ENCODE data around the gene AGBL3.
"Not testable (repeated sequence)": the region's sequence is repeated elsewhere in the genome, so short reads cannot be mapped to it uniquely, and the experiment has no call there.

AGBL3 gene

GRCh38 chr7:134966691-134967090 is 19.6 kb upstream of the AGBL3 start:
- no peak for DNase-seq

- DNase-seq: no peak
Measured at GRCh38 chr7:134968110-134968509, 18.2 kb upstream of the AGBL3 start.

- not testable (repeated sequence) for DNase-seq
Measured at GRCh38 chr7:134981645-134982044, 4.7 kb upstream of the AGBL3 start.

GRCh38 chr7:134985894-134986362 is 380 bp upstream of the AGBL3 start:
- DNase-seq: no peak

- no peak for DNase-seq
Measured at GRCh38 chr7:134988161-134988560, 1.9 kb downstream of the AGBL3 start.

GRCh38 chr7:134991469-134992339 is 5.4 kb downstream of the AGBL3 start:
- DNase-seq: no peak

GRCh38 chr7:134992626-134993179 is 6.4 kb downstream of the AGBL3 start:
- DNase-seq: no peak

GRCh38 chr7:134993877-134994456 is 7.7 kb downstream of the AGBL3 start:
- DNase-seq: no peak

- DNase-seq: no peak
Measured at GRCh38 chr7:134995239-134996096, 9.2 kb downstream of the AGBL3 start.

GRCh38 chr7:134996097-134996550 is 9.8 kb downstream of the AGBL3 start:
- no peak for DNase-seq

GRCh38 chr7:134997214-134997885 is 11.0 kb downstream of the AGBL3 start:
- no peak for DNase-seq

GRCh38 chr7:134999136-134999535 is 12.8 kb downstream of the AGBL3 start:
- no peak for DNase-seq

GRCh38 chr7:135001390-135002165 is 15.3 kb downstream of the AGBL3 start:
- DNase-seq: no peak

- no peak for DNase-seq
Measured at GRCh38 chr7:135012229-135012628, 25.9 kb downstream of the AGBL3 start.

- DNase-seq: no peak
Measured at GRCh38 chr7:135023622-135024021, 37.3 kb downstream of the AGBL3 start.

- DNase-seq: no peak
Measured at GRCh38 chr7:135035252-135035651, 48.9 kb downstream of the AGBL3 start.

GRCh38 chr7:135067017-135067416 is 80.7 kb downstream of the AGBL3 start:
- not testable (repeated sequence) for DNase-seq

- no peak for DNase-seq
Measured at GRCh38 chr7:135074096-135074495, 87.8 kb downstream of the AGBL3 start.

GRCh38 chr7:135074531-135074930 is 88.2 kb downstream of the AGBL3 start:
- no peak for DNase-seq

- no peak for DNase-seq
Measured at GRCh38 chr7:135075716-135076115, 89.4 kb downstream of the AGBL3 start.

- DNase-seq: no peak
Measured at GRCh38 chr7:135076882-135077281, 90.6 kb downstream of the AGBL3 start.

- DNase-seq: no peak
Measured at GRCh38 chr7:135077642-135078041, 91.3 kb downstream of the AGBL3 start.

Measured in stimulated activated CD4-positive, alpha-beta T cell treated with anti-CD3 and anti-CD28 coated beads, Interleukin-12 subunit alpha, Interleukin-12 subunit beta, amount 100 ng/mL, for 4 hours (primary cell).